Measurements from ENCODE around the gene MAN2A2. TPM values are rescaled to one million over a fixed set of nuclear protein-coding genes. Genes with fewer than 3 reads are reported as not detected.

MAN2A2 gene
- total and polyA plus RNA-seq, 9 of the 15 experiments (the other 6 are each of a cell fraction or from before 2014, with no cell fraction given): 7.3 to 151 (median 43.4) TPM

DNA sequence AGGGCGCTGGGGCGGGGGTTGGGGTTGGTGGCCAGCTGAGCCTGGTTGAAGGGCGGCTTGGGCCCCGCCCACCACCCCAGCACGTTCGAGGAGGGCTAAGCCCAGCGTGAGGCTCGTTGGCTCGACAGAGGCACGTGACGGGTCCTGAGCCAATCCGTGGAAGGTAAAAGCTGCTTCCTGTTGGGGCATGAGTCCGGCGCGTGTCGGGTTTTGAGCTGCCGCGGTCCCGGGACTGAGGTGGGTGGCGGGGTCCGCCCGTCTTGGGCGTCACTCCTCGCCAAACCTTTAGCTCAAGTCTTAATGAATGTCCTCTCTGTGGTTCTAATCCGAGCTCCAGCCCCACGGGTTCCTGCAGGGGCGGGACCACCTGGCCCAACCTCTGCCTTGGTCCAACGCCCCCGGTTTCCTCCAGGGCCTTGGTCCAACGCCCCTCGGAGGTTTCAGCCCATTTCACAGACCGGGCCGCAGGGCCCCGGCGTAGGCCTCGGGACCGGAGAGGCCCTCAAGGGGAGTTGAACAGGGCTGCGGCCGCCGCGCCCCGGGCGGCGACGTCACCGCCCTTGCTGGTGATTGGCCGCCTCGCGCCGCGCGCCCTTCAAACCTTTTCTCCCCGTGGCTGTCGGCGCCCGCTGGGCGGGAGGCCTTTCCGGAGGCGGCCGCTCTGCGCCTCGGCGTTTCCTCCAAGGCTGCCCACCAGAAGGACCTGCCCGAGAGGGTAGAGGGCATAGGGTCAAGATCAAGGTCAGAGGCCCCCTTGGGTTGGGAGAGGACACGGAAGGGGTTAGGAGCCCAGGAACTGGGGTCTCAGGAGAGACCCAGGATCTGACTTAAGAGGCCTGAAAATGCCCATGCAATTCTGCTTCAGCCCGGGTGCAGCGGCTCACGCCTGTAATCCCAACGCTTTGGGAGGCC is 51.9 kb downstream of the MAN2A2 start, which contains the start of gene RCCD1 (continued):
- TF ChIP-seq KDM2B (CRISPR knock-in tag; IDR thresholded peaks at IDR 0.05): peak; percentile 39; the same call in 1 of the 2 replicates
- peak; percentile 59; the same call in 1 of the 2 replicates for TF ChIP-seq JUN (IDR thresholded peaks at IDR 0.05; ENCODE audit: borderline replicate concordance, low read depth, low read length)
- peak; percentile 73; the same call in 1 of the 2 replicates for TF ChIP-seq JUN (CRISPR knock-in tag; IDR thresholded peaks at IDR 0.05; ENCODE audit: borderline replicate concordance)
- peak; percentile 93 for TF ChIP-seq MYC (IDR thresholded peaks at IDR 0.05; ENCODE audit: low read depth, low read length)
- peak; percentile 96 for TF ChIP-seq MYC (CRISPR knock-in tag; IDR thresholded peaks at IDR 0.05; ENCODE audit: borderline replicate concordance, low read depth)

DNA sequence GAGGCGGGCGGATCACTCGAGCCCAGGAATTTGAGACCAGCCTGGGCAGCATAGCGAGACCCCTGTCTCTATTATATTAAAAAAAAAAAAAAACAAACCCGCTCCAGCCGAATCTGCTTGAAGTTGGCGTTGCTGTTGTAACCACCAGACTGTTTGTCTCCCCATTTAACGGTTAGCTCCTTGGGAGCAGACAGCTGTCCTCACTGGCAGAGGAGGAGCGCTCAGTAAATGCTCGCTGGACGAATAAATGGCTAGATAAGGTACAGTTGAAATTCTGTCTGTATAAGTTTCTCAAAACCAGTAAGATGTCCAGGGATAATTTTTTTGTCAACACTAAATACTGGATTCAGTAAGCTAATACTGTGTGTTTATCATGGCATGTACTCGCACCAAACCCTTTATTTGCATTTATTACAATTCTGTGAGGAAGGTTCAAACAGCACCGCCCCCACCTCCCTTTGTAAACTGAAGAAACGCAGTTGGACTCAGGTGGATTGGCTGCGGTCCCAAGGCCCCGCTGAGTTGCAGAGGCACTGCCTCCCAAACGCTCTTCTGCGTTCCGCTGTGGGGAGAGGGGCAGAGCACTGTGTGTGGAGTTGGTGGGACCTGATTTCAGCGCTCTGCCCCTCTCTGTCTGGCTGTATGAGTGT is 52.6 kb downstream of the MAN2A2 start:
- peak overlapping the region; percentile 79 for H3K4me2 ChIP-seq (ENCODE audit: insufficient read depth, low read length)
- H3K36me3 ChIP-seq (ENCODE audit: control insufficient read depth, insufficient read depth, low read length): peaks cover 63% of the 10 kb centered on the region
- H3K4me3 ChIP-seq: peak overlapping the region; percentile 50
- TSS peak; percentile 64 for BruUV-seq (replicated peaks)
- ATAC-seq (peak; percentile 10; the same call in 2 of the 3 replicates), FAIRE-seq (no peak), DNase-seq (ENCODE audit: extremely low read depth in 1 of 4, low spot score in 3 of 4) (peak in 2 of 4 experiments; percentile 41 to 62)
- intact Hi-C loops (cut with micrococcal nuclease): loop anchor here (5.0 kb wide), 1 partner anchor 37 kb away; the partner anchor contains the start of gene PRC1
- no peaks in the 10 kb centered on the region for H3K9me1 ChIP-seq (ENCODE audit: control insufficient read depth, insufficient read depth, low read length)
- H3K27ac ChIP-seq (ENCODE audit: extremely low read depth, low read depth, low read length): peak overlapping the region; percentile 95
- H2AFZ ChIP-seq (ENCODE audit: low read depth, low read length): peak overlapping the region; percentile 4; the same call in 1 of the 2 replicates
- WGBS (ENCODE audit: insufficient coverage, low coverage, missing lambda C conversion rate): 2% methylated on average over 20 of the region's 20 CpGs
- no peaks in the 10 kb centered on the region for H4K20me1 ChIP-seq (replicated peaks; ENCODE audit: control insufficient read depth, insufficient read depth, low read length)
- no peaks in the 10 kb centered on the region for H3K27me3 ChIP-seq (ENCODE audit: control insufficient read depth in 2 of 2, insufficient read depth in 2 of 2, low read length in 2 of 2)
- peaks cover 8 to 44% of the 10 kb centered on the region in 2 experiments; a peak in 4 of 5 replicates for H3K4me1 ChIP-seq (replicated peaks in 1 of 2; ENCODE audit: control insufficient read depth in 2 of 2, insufficient read depth in 2 of 2, low read length in 2 of 2)
- peak overlapping the region; percentile 92 to 93 for H3K9ac ChIP-seq (ENCODE audit: insufficient read depth in 1 of 2, low read depth in 2 of 2, low read length in 2 of 2)
- H3K9me3 ChIP-seq (replicated peaks; ENCODE audit: control insufficient read depth, insufficient read depth, low read depth, low read length): no peaks in the 10 kb centered on the region
- H3K79me2 ChIP-seq (ENCODE audit: control insufficient read depth, insufficient read depth, low read length): peaks cover 27% of the 10 kb centered on the region
- CTCF ChIA-PET (ENCODE audit: low intra/inter-chr PET ratio): no interaction called here
- in situ Hi-C loops (cut with MboI): no loop called here
- POLR2A ChIA-PET: interaction anchor here (0.6 to 2.6 kb wide), 4 partner anchors 8 to 303 kb away, joined by 3 to 14 read pairs (median 5); partner anchors contain the start of gene UNC45A
- TF ChIP-seq L3MBTL2 (IDR thresholded peaks at IDR 0.05) (no peak), ZNF717 (CRISPR knock-in tag; IDR thresholded peaks at IDR 0.05) (no peak), ZNF197 (CRISPR knock-in tag; IDR thresholded peaks at IDR 0.05; ENCODE audit: low read depth) (no peak), HES1 (IDR thresholded peaks at IDR 0.05; ENCODE audit: low read depth) (peak; percentile 23; the same call in 1 of the 2 replicates), CEBPB (tag; IDR thresholded peaks at IDR 0.05) (no peak)
- TF ChIP-seq, protein P1, sequence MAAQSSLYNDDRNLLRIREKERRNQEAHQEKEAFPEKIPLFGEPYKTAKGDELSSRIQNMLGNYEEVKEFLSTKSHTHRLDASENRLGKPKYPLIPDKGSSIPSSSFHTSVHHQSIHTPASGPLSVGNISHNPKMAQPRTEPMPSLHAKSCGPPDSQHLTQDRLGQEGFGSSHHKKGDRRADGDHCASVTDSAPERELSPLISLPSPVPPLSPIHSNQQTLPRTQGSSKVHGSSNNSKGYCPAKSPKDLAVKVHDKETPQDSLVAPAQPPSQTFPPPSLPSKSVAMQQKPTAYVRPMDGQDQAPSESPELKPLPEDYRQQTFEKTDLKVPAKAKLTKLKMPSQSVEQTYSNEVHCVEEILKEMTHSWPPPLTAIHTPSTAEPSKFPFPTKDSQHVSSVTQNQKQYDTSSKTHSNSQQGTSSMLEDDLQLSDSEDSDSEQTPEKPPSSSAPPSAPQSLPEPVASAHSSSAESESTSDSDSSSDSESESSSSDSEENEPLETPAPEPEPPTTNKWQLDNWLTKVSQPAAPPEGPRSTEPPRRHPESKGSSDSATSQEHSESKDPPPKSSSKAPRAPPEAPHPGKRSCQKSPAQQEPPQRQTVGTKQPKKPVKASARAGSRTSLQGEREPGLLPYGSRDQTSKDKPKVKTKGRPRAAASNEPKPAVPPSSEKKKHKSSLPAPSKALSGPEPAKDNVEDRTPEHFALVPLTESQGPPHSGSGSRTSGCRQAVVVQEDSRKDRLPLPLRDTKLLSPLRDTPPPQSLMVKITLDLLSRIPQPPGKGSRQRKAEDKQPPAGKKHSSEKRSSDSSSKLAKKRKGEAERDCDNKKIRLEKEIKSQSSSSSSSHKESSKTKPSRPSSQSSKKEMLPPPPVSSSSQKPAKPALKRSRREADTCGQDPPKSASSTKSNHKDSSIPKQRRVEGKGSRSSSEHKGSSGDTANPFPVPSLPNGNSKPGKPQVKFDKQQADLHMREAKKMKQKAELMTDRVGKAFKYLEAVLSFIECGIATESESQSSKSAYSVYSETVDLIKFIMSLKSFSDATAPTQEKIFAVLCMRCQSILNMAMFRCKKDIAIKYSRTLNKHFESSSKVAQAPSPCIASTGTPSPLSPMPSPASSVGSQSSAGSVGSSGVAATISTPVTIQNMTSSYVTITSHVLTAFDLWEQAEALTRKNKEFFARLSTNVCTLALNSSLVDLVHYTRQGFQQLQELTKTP (IDR thresholded peaks at IDR 0.05; ENCODE audit: low read depth in 1 of 2, partially characterized antibody in 2 of 2): peak in 1 of 2 experiments; percentile 39
